Lower leg skin (tissue), 4 donors: ENCODE measurements around the gene BACE1-AS. TPM values are rescaled to one million over a fixed set of nuclear protein-coding genes. Genes with fewer than 3 reads are reported as not detected.
"Not testable (repeated sequence)": the region's sequence is repeated elsewhere in the genome, so short reads cannot be mapped to it uniquely, and the experiment has no call there.

Experiments
- DNase-seq, 2 donors: peaks; one replicate each; pipeline ENCODE4 v3.0.0-alpha.2; 2019; ENCODE audit warnings: low spot score in 2 of 2
- H3K4me3 ChIP-seq: fragments of 200-600 bp; sonication (generic); 2 replicates; pipeline ENCODE4 v1.5.1; 2017; ENCODE audit warnings: mild to moderate bottlenecking, low read depth; ENCODE audit not compliant: poor library complexity, severe bottlenecking
- POLR2A ChIP-seq, 2 donors: fragments of 450-650 bp; IDR thresholded peaks; one replicate each; pipeline ENCODE4 v1.6.1; 2016 to 2017; ENCODE audit warnings: antibody characterized with exemption in 2 of 2, mild to moderate bottlenecking in 1 of 2, moderate library complexity in 1 of 2
- WGBS, 2 donors: methylation state at CpG; one replicate each; pipeline ENCODE4 v1.1.5; 2018; 5-methylcytosine and 5-hydroxymethylcytosine counted together
- intact Hi-C: fragments of 100-400 bp; cut with DNase I; formaldehyde crosslinking; loops from one replicate; pipeline ENCODE4 v1.15.0; 2023; ENCODE audit warnings: low total_unique reads
- total RNA-seq, 4 donors: library from RNA; depleted of rRNA; stranded (reverse); fragments of >200 nt; gene quantifications; one replicate each; pipeline ENCODE4 v1.1.0, GENCODE V29; 2016
- TF ChIP-seq, protein P1 (sequence below), 3 donors: fragments of 450-650 bp; IDR thresholded peaks; one replicate each; pipeline ENCODE4 v1.5.1; 2016; ENCODE audit warnings: antibody characterized with exemption in 3 of 3, mild to moderate bottlenecking in 3 of 3, moderate library complexity in 2 of 3

Gene BACE1-AS
- total RNA-seq, 4 donors from 2014 or later, result 2.7 to 5.8 (median 4.2) TPM

DNA sequence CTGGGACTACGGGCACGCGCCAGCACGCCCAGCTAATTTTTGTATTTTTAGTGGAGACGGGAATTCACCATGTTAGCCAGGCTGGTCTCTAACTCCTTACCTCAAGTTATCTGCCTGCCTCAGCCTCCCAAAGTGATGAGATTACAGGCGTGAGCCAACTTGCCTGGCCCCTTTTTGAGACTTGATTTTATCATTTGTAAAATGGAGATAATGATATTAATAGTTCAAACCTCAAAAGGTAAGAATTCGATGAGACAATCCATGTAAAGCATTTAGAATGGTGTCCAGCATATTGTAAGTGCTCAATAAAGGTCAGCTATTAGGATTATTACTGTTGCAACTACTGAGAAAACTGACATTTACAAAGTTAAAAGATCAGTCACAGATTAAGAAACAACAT lies 27.6 kb downstream of the BACE1-AS start:
- WGBS, 2 donors, result 78 to 83% methylated on average over 7 of the region's 7 CpGs
- no peak for TF ChIP-seq POLR2A (IDR thresholded peaks at IDR 0.05)
- TF ChIP-seq, protein P1, sequence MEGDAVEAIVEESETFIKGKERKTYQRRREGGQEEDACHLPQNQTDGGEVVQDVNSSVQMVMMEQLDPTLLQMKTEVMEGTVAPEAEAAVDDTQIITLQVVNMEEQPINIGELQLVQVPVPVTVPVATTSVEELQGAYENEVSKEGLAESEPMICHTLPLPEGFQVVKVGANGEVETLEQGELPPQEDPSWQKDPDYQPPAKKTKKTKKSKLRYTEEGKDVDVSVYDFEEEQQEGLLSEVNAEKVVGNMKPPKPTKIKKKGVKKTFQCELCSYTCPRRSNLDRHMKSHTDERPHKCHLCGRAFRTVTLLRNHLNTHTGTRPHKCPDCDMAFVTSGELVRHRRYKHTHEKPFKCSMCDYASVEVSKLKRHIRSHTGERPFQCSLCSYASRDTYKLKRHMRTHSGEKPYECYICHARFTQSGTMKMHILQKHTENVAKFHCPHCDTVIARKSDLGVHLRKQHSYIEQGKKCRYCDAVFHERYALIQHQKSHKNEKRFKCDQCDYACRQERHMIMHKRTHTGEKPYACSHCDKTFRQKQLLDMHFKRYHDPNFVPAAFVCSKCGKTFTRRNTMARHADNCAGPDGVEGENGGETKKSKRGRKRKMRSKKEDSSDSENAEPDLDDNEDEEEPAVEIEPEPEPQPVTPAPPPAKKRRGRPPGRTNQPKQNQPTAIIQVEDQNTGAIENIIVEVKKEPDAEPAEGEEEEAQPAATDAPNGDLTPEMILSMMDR (IDR thresholded peaks at IDR 0.05), result no peak
- intact Hi-C loops, result no loop called here
- no peak overlapping the region for H3K4me3 ChIP-seq
- DNase-seq, result no peak

DNA sequence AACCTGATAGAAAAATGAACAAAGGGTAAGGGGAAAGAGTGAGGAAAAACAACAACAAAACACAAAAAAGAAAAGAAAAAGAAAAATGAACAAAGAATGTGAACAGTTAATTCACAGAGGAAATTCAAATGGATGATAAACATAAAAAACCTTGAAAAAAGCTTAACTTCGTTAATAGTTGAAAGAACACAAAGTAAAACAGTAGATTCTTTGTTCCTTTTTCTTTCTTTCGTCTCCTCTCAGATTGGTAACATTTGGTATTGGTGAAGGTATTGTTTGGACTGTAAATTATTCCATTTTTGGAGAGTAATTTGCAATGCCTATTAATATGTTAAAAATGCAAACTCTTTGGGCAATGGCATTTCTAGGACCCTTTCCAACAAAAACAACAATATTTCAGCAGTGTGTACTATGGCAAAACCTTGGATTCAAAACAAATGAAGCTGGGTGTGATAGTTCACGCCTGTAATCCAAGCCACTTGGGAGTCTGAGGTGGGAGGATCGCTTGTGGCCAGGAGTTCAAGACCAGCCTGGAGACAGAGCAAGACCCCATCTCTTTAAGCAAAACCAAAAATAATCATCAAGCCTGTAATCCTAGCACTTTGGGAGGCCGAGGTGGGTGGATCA lies 28.2 kb downstream of the BACE1-AS start:
- H3K4me3 ChIP-seq, result no peak overlapping the region
- intact Hi-C loops, result no loop called here
- 81 to 83% methylated on average over 5 of the region's 5 CpGs for WGBS, 2 donors
- TF ChIP-seq, protein P1 (IDR thresholded peaks at IDR 0.05), result no peak
- TF ChIP-seq POLR2A (IDR thresholded peaks at IDR 0.05), result no peak
- DNase-seq, result no peak

DNA sequence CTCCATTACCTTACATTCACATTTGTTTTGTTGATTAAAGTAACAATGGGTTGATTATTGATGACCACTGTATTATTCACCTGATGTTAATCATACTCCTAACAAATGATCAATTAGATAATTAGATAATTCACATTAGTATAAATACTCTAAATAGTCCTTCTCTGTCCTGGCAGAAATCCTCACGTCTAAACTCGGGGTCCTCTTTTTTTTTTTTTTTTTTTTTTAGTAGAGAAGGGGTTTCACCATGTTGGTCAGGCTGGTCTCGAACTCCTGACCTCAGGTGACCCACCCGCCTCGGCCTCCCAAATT lies 36.1 kb downstream of the BACE1-AS start:
- H3K4me3 ChIP-seq, DNase-seq, intact Hi-C loops: not testable (repeated sequence)
- 10 to 13% methylated on average over 5 of the region's 5 CpGs for WGBS, 2 donors

DNA sequence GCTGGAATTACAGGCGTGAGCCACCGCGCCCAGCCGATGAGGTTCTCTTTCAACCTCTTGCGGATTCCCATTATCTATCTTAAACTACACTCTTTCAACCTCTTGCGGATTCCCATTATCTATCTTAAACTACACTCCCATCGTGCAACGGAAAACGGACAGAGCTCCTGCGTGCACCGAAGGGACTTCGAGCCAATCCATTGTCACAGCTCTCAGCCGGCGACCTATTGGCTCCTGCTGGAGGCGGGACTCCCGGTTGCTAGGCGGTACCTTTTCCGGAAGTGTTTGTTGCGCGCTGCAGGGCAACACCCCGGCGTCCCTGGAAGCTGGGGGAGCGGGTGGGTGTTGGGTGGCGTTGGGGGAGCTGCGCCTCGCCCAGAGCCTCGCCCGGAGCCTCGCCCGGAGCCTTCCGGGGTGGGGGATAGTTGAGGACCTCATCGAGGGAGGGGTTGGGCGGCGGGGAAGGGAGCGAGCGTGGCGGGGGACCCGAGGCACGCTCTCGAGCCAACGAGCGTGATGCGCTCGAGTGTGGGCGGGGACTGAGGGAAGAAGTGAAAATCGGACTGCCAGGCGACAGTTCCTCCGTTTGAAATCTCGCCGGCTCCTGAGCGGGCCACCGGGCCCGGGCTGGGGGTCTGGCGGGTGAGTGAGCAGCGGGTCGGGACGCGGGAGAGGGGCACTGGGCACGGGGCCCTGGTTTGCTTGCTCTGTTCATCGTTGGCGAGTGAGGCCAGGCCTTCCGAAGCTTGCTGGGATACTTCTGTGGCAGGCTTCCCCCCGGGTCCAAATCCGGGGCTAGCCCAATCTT lies 36.6 kb downstream of the BACE1-AS start, which contains the start of gene CEP164:
CEP164 (plus strand) TSS at position 288 of the 808 bp plus-strand sequence. CDS start 10,733 bp downstream, outside the sequence.
- peak within 1 kb of the TSS; percentile 74 for H3K4me3 ChIP-seq
- TF ChIP-seq, protein P1 (IDR thresholded peaks at IDR 0.05), result no peak
- no peak for TF ChIP-seq POLR2A (IDR thresholded peaks at IDR 0.05)
- intact Hi-C loops, result no loop called here
- WGBS, 2 donors, result 1% methylated on average over 46 to 63 of the region's 64 CpGs
- peak; percentile 97 to 99 for DNase-seq

DNA sequence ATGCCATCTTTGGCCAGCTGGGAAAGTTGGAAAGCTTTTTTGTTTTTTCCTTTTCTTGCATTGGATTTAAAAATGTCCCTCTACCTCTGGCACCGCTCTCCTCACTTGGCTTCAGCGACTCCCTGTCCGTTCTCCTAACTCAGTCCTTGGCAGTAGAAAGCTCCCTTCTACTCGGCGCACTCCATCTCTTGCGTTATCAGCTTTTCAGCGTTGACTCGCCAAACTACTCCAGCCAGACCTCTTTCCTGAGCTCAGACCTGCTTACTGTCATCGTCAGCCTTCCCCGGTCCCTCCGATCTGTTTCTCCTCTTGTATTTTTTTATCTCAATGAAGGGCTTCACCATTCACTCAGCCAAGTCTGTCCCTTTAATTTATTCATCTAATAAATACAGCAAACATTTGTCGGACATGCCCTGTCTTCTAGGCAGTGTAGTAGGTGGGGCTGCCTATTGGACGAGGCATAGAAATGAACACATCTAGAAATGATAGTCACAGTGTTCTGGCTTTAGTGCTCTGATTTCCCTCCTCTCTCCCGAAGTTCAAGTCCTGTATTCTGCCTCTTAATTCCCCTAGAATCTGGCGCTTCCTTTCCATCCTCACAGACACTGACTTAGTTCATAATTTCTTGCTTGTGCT lies 37.3 kb downstream of the BACE1-AS start:
- TF ChIP-seq POLR2A (IDR thresholded peaks at IDR 0.05), result no peak
- TF ChIP-seq, protein P1 (IDR thresholded peaks at IDR 0.05), result no peak
- intact Hi-C loops, result no loop called here
- peak overlapping the region; percentile 74 for H3K4me3 ChIP-seq
- peak in 1 of 2 donors; percentile 34 for DNase-seq
- 5 to 7% methylated on average over 15 of the region's 15 CpGs for WGBS, 2 donors

DNA sequence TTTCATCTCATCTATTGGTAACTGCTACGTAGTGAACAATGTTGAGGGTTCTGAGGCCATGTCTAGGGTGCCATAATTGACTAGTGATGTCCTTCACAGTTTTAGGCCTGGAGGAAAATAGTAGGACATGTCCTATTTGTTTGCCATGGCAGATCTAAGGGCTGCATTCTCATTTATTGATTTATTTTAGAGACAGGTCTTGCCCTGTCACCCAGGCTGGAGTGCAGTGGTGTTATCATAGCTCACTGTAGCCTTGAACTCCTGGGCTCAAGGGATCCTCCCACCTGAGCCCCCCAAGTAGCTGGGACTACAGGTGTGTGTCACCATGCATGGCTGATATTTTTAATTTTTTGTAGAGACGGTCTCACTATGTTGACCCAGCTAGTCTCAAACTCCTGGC lies 41.7 kb downstream of the BACE1-AS start:
- WGBS, 2 donors, result 50 to 97% methylated on average over 2 of the region's 2 CpGs
- no peak for DNase-seq
- intact Hi-C loops, result no loop called here
- TF ChIP-seq, protein P1 (IDR thresholded peaks at IDR 0.05), result no peak
- TF ChIP-seq POLR2A (IDR thresholded peaks at IDR 0.05), result no peak
- no peak overlapping the region for H3K4me3 ChIP-seq
